Ovary (tissue), 9 donors: ENCODE data around the gene LRTM1. TPM values are rescaled to one million over a fixed set of nuclear protein-coding genes. Genes with fewer than 3 reads are reported as not detected.

Source experiments
- DNase-seq, 5 donors: peaks; one replicate each; pipeline ENCODE4 v3.0.0-alpha.2; 2019 to 2020
- H3K27ac ChIP-seq, 2 donors: fragments of 200-600 bp; one replicate each; pipeline versions ENCODE4 v1.5.1 to v1.8.0; 2019 to 2022
- H3K27me3 ChIP-seq: fragments of 200-600 bp; one replicate; pipeline ENCODE4 v1.8.0; 2022
- H3K36me3 ChIP-seq: fragments of 200-600 bp; sonication (generic); one replicate; pipeline ENCODE4 v1.5.1; 2019
- H3K4me1 ChIP-seq: one replicate; pipeline ENCODE4 v1.8.1; 2013; ENCODE audit warnings: mild to moderate bottlenecking, moderate library complexity; ENCODE audit not compliant: insufficient read depth
- H3K4me3 ChIP-seq: fragments of 200-600 bp; sonication (generic); one replicate; pipeline ENCODE4 v1.5.1; 2017
- H3K9me3 ChIP-seq, 2 donors: fragments of 200-600 bp in 1 of 2; sonication (generic) in 1 of 2; one replicate each; pipeline versions ENCODE4 v1.5.1 to v1.8.1; 2013 to 2019; ENCODE audit warnings: mild to moderate bottlenecking in 1 of 2, moderate library complexity in 1 of 2
- CTCF ChIP-seq, 3 donors: fragments of 450-650 bp in 2 of 3; fragments of 200-600 bp in 1 of 3; IDR thresholded peaks; one replicate each; pipeline versions ENCODE4 v1.5.1 to v1.8.0; 2016 to 2022; ENCODE audit warnings: antibody characterized with exemption in 3 of 3, mild to moderate bottlenecking in 1 of 3
- EP300 ChIP-seq: sonication (generic); formaldehyde crosslinking; IDR thresholded peaks from one replicate; pipeline ENCODE4 v1.6.1; 2017; ENCODE audit warnings: antibody characterized with exemption
- POLR2A ChIP-seq: fragments of 450-650 bp; IDR thresholded peaks from one replicate; pipeline ENCODE4 v1.6.1; 2017; ENCODE audit warnings: antibody characterized with exemption, mild to moderate bottlenecking, moderate library complexity
- WGBS, 3 donors: extraction: QIAGEN DNeasy Blood & Tissue Kit in 1 of 3; methylation state at CpG; one replicate each; pipeline versions ENCODE4 v1.1.5 to v1.1.7; 2013 to 2017; 5-methylcytosine and 5-hydroxymethylcytosine counted together
- intact Hi-C, 4 donors: fragments of 100-400 bp; cut with DNase I; formaldehyde crosslinking; loops; one replicate each; pipeline versions ENCODE4 v1.11.0 to v1.15.1; 2022 to 2023
- polyA plus RNA-seq, 2 donors: library from polyadenylated mRNA; stranded (reverse); fragments of 200-250 nt in 1 of 2; fragments of 350-450 nt in 1 of 2; fragmentation: Illumina TruSeq in 1 of 2; extraction: RNeasy Lipid Tissue Mini Kit (QIAGEN cat#74804) in 1 of 2; gene quantifications; one replicate each; pipeline ENCODE4 v1.2.3, GENCODE V29; 2013 to 2014
- total RNA-seq, 7 donors: library from RNA; depleted of rRNA in 2 of 7; stranded (reverse); fragments of >200 nt in 2 of 7; fragmentation: NEBNext Ultra II Directional in 3 of 7; extraction: Animal tissue kit (Norgen Biotek cat#: 25700) in 3 of 7; gene quantifications; one replicate each; pipeline versions ENCODE4 v1.1.0 to v1.2.4, GENCODE V29; 2016 to 2023
- donor health status: DM: no; HTN: no; CAD: no; lungs with moderate emphysema.
- donor health status: DM: no; HTN: no; CAD: no.
- donor health status: Bipolar disorder and iron deficiency.
- donor health status: DM: yes; HTN: yes; CAD: no.
- donor health status: DM: no; HTN: no; CAD: no.
- donor health status: DM: yes; HTN: yes; CAD: no.

LRTM1 gene
- total and polyA plus RNA-seq, 9 donors, result not detected

- H3K4me3 ChIP-seq, result no peak overlapping the region
- H3K9me3 ChIP-seq, result no peaks in the 10 kb centered on the region
- H3K36me3 ChIP-seq, result no peaks in the 10 kb centered on the region
- no peak for DNase-seq
- H3K27ac ChIP-seq, result no peak overlapping the region
- whole genome bisulfite sequencing, 3 donors, result 76 to 84% (median 83%) methylated on average over 5 of the region's 5 CpGs
- TF ChIP-seq CTCF (IDR thresholded peaks at IDR 0.05) (no peak), POLR2A (no peak), EP300 (no peak)
- intact Hi-C loops, result no loop called here
- H3K4me1 ChIP-seq, result no peaks in the 10 kb centered on the region
- no peaks in the 10 kb centered on the region for H3K27me3 ChIP-seq
Observed at GRCh38 chr3:54936561-54936960, 8.7 kb upstream of the LRTM1 start.

GRCh38 chr3:54935869-54936268 is 8.0 kb upstream of the LRTM1 start:
- no peak overlapping the region for H3K27ac ChIP-seq
- no peaks in the 10 kb centered on the region for H3K27me3 ChIP-seq
- no peaks in the 10 kb centered on the region for H3K36me3 ChIP-seq
- no peaks in the 10 kb centered on the region for H3K4me1 ChIP-seq
- intact Hi-C loops, result no loop called here
- TF ChIP-seq POLR2A (no peak), EP300 (no peak), CTCF (IDR thresholded peaks at IDR 0.05) (no peak)
- DNase-seq, result no peak
- H3K9me3 ChIP-seq, result no peaks in the 10 kb centered on the region
- 80 to 91% (median 90%) methylated on average over 3 of the region's 3 CpGs for WGBS, 3 donors
- H3K4me3 ChIP-seq, result no peak overlapping the region

GRCh38 chr3:54932606-54933005 is 4.7 kb upstream of the LRTM1 start:
- no peak for DNase-seq
- Histone ChIP-seq H3K4me3 (no peak overlapping the region), H3K27ac (no peak overlapping the region), H3K9me3 (no peaks in the 10 kb centered on the region), H3K36me3 (no peaks in the 10 kb centered on the region), H3K27me3 (no peaks in the 10 kb centered on the region), H3K4me1 (no peaks in the 10 kb centered on the region)
- intact Hi-C loops, result no loop called here
- WGBS, 3 donors, result 79 to 86% (median 82%) methylated on average over 4 of the region's 4 CpGs
- TF ChIP-seq EP300 (no peak), POLR2A (no peak), CTCF (IDR thresholded peaks at IDR 0.05) (no peak)

- intact Hi-C loops, result no loop called here
- H3K36me3 ChIP-seq, result no peaks in the 10 kb centered on the region
- TF ChIP-seq CTCF (IDR thresholded peaks at IDR 0.05) (no peak), EP300 (no peak), POLR2A (no peak)
- WGBS, 3 donors, result 77 to 86% (median 86%) methylated on average over 4 of the region's 4 CpGs
- no peaks in the 10 kb centered on the region for H3K9me3 ChIP-seq
- H3K4me3 ChIP-seq, result no peak overlapping the region
- no peak for DNase-seq
- H3K4me1 ChIP-seq, result no peaks in the 10 kb centered on the region
- no peak overlapping the region for H3K27ac ChIP-seq
- no peaks in the 10 kb centered on the region for H3K27me3 ChIP-seq
Observed at GRCh38 chr3:54931182-54931581, 3.3 kb upstream of the LRTM1 start.

- peaks cover 1% of the 10 kb centered on the region for H3K4me1 ChIP-seq
- TF ChIP-seq EP300 (no peak), CTCF (IDR thresholded peaks at IDR 0.05) (no peak), POLR2A (no peak)
- H3K27me3 ChIP-seq, result no peaks in the 10 kb centered on the region
- intact Hi-C loops, result no loop called here
- H3K27ac ChIP-seq, result no peak overlapping the region
- 91 to 96% (median 95%) methylated on average over 12 of the region's 12 CpGs for WGBS, 3 donors
- no peak overlapping the region for H3K4me3 ChIP-seq
- no peaks in the 10 kb centered on the region for H3K36me3 ChIP-seq
- DNase-seq, result no peak
- H3K9me3 ChIP-seq, result no peaks in the 10 kb centered on the region
Observed at GRCh38 chr3:54918516-54918915, 9.3 kb downstream of the LRTM1 start.
